ENCODE results near the gene SMIM23.

DNA sequence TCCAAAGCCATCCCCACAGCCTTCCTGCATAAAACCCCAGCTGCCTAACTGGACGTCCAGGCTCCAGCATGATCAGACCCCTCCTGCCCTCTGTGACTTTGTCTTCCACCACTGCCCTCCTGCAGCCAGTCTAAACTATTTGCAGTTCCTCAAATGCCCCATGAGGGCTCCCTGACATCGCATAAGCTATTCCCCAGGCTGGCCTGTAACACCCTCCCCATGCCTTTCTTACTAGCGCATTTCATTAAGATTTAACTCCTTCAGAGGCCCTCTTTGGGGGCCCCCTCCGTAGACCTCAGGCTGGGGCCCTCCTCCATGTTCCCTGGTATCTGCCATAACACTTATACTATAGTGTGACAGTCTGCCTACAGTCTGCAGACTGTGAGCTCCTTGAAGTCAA is 15.5 kb upstream of the SMIM23 start:
- TF ChIP-seq, protein P1, sequence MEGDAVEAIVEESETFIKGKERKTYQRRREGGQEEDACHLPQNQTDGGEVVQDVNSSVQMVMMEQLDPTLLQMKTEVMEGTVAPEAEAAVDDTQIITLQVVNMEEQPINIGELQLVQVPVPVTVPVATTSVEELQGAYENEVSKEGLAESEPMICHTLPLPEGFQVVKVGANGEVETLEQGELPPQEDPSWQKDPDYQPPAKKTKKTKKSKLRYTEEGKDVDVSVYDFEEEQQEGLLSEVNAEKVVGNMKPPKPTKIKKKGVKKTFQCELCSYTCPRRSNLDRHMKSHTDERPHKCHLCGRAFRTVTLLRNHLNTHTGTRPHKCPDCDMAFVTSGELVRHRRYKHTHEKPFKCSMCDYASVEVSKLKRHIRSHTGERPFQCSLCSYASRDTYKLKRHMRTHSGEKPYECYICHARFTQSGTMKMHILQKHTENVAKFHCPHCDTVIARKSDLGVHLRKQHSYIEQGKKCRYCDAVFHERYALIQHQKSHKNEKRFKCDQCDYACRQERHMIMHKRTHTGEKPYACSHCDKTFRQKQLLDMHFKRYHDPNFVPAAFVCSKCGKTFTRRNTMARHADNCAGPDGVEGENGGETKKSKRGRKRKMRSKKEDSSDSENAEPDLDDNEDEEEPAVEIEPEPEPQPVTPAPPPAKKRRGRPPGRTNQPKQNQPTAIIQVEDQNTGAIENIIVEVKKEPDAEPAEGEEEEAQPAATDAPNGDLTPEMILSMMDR (conservative IDR thresholded peaks at IDR 0.05; ENCODE audit: low read depth, low read length), result no peak
- no peak for TF ChIP-seq CHD1 (IDR thresholded peaks at IDR 0.05; ENCODE audit: low read depth, low read length)
- no peak for TF ChIP-seq MAFK (IDR thresholded peaks at IDR 0.05; ENCODE audit: low read depth, low read length)
- TF ChIP-seq RFX5 (IDR thresholded peaks at IDR 0.05; ENCODE audit: low read depth, low read length), result no peak
